ENCODE measurements around the gene MIER1.
A peak's percentile ranks its signal among the peaks of the same experiment; 100 is the strongest.
"Not testable (repeated sequence)": the region's sequence is repeated elsewhere in the genome, so short reads cannot be mapped to it uniquely, and the experiment has no call there.

The MIER1 gene

GRCh38 chr1:66957938-66958337 lies 33.1 kb downstream of the MIER1 start:
- H3K27ac Mint-ChIP-seq, result no peak overlapping the region
- no peaks in the 10 kb centered on the region for H3K27me3 Mint-ChIP-seq

GRCh38 chr1:66966188-66966873 lies 41.5 kb downstream of the MIER1 start:
- not testable (repeated sequence) for DNase-seq, H3K4me1 Mint-ChIP-seq, ATAC-seq, H3K27me3 Mint-ChIP-seq, H3K9me3 Mint-ChIP-seq, H3K4me3 Mint-ChIP-seq
- peak overlapping the region in 1 of 2 donors; percentile 28 for H3K27ac Mint-ChIP-seq

More at GRCh38 chr1:66957938-66958337, 33.1 kb downstream of the MIER1 start:
- DNase-seq (no peak), ATAC-seq (no peak)
- H3K4me3 Mint-ChIP-seq, result no peak overlapping the region
- H3K9me3 Mint-ChIP-seq, result no peaks in the 10 kb centered on the region
- peaks cover 30% of the 10 kb centered on the region for H3K4me1 Mint-ChIP-seq

- Mint-ChIP-seq H3K9me3 (no peaks in the 10 kb centered on the region), H3K27me3 (no peaks in the 10 kb centered on the region), H3K4me1 (peaks cover 5% of the 10 kb centered on the region), H3K4me3 (no peak overlapping the region), H3K27ac (no peak overlapping the region)
- no peak for DNase-seq
- ATAC-seq, result no peak
Observed at GRCh38 chr1:66968574-66968973, 43.8 kb downstream of the MIER1 start.

- Mint-ChIP-seq H3K4me1 (peaks cover 20% of the 10 kb centered on the region), H3K9me3 (no peaks in the 10 kb centered on the region), H3K27ac (no peak overlapping the region), H3K4me3 (no peak overlapping the region), H3K27me3 (no peaks in the 10 kb centered on the region)
- ATAC-seq, result no peak
- no peak for DNase-seq
Observed at GRCh38 chr1:66978201-66978600, 53.4 kb downstream of the MIER1 start.

- DNase-seq, H3K4me3 Mint-ChIP-seq, H3K27me3 Mint-ChIP-seq, ATAC-seq, H3K9me3 Mint-ChIP-seq: not testable (repeated sequence)
- Mint-ChIP-seq H3K27ac (peak overlapping the region; percentile 61 to 87), H3K4me1 (peaks cover 32% of the 10 kb centered on the region)
Observed at GRCh38 chr1:66979621-66980020, 54.8 kb downstream of the MIER1 start.

GRCh38 chr1:66980745-66981367 lies 56.1 kb downstream of the MIER1 start:
- no peaks in the 10 kb centered on the region for H3K9me3 Mint-ChIP-seq
- no peak for DNase-seq
- H3K4me1 Mint-ChIP-seq, result peaks cover 35% of the 10 kb centered on the region
- no peak for ATAC-seq
- no peaks in the 10 kb centered on the region for H3K27me3 Mint-ChIP-seq
- H3K27ac Mint-ChIP-seq, result peak overlapping the region; percentile 59 to 69
- peak overlapping the region; percentile 59 for H3K4me3 Mint-ChIP-seq

GRCh38 chr1:66981679-66982078 lies 56.9 kb downstream of the MIER1 start:
- peaks cover 35% of the 10 kb centered on the region for H3K4me1 Mint-ChIP-seq
- peak overlapping the region; percentile 42 to 59 for H3K4me3 Mint-ChIP-seq
- DNase-seq (peak in 1 of 2 donors; percentile 36), ATAC-seq (peak; percentile 80)
- H3K27me3 Mint-ChIP-seq, result no peaks in the 10 kb centered on the region
- H3K9me3 Mint-ChIP-seq, result no peaks in the 10 kb centered on the region
- H3K27ac Mint-ChIP-seq, result peak overlapping the region in 1 of 2 donors; percentile 44

GRCh38 chr1:66982561-66983260 lies 57.9 kb downstream of the MIER1 start:
- Mint-ChIP-seq H3K27ac (peak overlapping the region in 1 of 2 donors; percentile 71), H3K4me3 (peak overlapping the region in 1 of 2 donors; percentile 59), H3K27me3 (no peaks in the 10 kb centered on the region), H3K4me1 (peaks cover 36% of the 10 kb centered on the region), H3K9me3 (no peaks in the 10 kb centered on the region)
- DNase-seq (no peak), ATAC-seq (peak; percentile 26)

GRCh38 chr1:66984491-66984890 lies 59.7 kb downstream of the MIER1 start:
- peak; percentile 85 for ATAC-seq
- Mint-ChIP-seq H3K4me1 (peaks cover 42% of the 10 kb centered on the region), H3K4me3 (peak overlapping the region; percentile 27 to 43), H3K27ac (peak overlapping the region; percentile 36 to 75), H3K27me3 (no peaks in the 10 kb centered on the region), H3K9me3 (no peaks in the 10 kb centered on the region)
- DNase-seq, result no peak

GRCh38 chr1:66985835-66986234 lies 61.0 kb downstream of the MIER1 start:
- Mint-ChIP-seq H3K27me3 (no peaks in the 10 kb centered on the region), H3K4me1 (peaks cover 40% of the 10 kb centered on the region), H3K27ac (no peak overlapping the region), H3K9me3 (no peaks in the 10 kb centered on the region), H3K4me3 (no peak overlapping the region)
- DNase-seq (no peak), ATAC-seq (no peak)

GRCh38 chr1:66993076-66993475 lies 68.3 kb downstream of the MIER1 start:
- Mint-ChIP-seq H3K4me3 (no peak overlapping the region), H3K4me1 (peaks cover 11% of the 10 kb centered on the region), H3K27me3 (no peaks in the 10 kb centered on the region), H3K27ac (no peak overlapping the region), H3K9me3 (no peaks in the 10 kb centered on the region)
- ATAC-seq (no peak), DNase-seq (no peak)

GRCh38 chr1:66996018-66996682 lies 71.4 kb downstream of the MIER1 start:
- peak; percentile 48 to 66 for DNase-seq
- H3K4me1 Mint-ChIP-seq, result peaks cover 26% of the 10 kb centered on the region
- H3K9me3 Mint-ChIP-seq, result no peaks in the 10 kb centered on the region
- peak overlapping the region; percentile 55 to 58 for H3K27ac Mint-ChIP-seq
- H3K27me3 Mint-ChIP-seq, result no peaks in the 10 kb centered on the region
- ATAC-seq, result peak; percentile 81
- no peak overlapping the region for H3K4me3 Mint-ChIP-seq

GRCh38 chr1:66998972-66999371 lies 74.2 kb downstream of the MIER1 start:
- Mint-ChIP-seq H3K4me3 (no peak overlapping the region), H3K27ac (peak overlapping the region; percentile 20 to 85), H3K4me1 (peaks cover 26% of the 10 kb centered on the region), H3K9me3 (no peaks in the 10 kb centered on the region), H3K27me3 (no peaks in the 10 kb centered on the region)
- DNase-seq (no peak), ATAC-seq (peak; percentile 61)

GRCh38 chr1:66999640-67000400 lies 75.0 kb downstream of the MIER1 start:
- Mint-ChIP-seq H3K27ac (no peak overlapping the region), H3K4me3 (no peak overlapping the region), H3K9me3 (no peaks in the 10 kb centered on the region), H3K4me1 (peaks cover 26% of the 10 kb centered on the region), H3K27me3 (no peaks in the 10 kb centered on the region)
- no peak for DNase-seq
- no peak for ATAC-seq
